AG04450 (cell line): Measurements from ENCODE around the gene ATRIP. TPM values are rescaled to one million over a fixed set of nuclear protein-coding genes. Genes with fewer than 3 reads are reported as not detected.

Experiments
- CTCF ChIA-PET: fragments of 300-600, 350-600 bp; formaldehyde crosslinking; extraction: SDS; loops from one replicate; lab custom pipeline; 2022; ENCODE audit warnings: antibody characterized with exemption, inconsistent platforms; lab: Charles Lee
- POLR2A ChIA-PET: fragments of 350-600 bp; formaldehyde crosslinking; extraction: SDS; loops from one replicate; lab custom pipeline; 2021; ENCODE audit warnings: antibody characterized with exemption, inconsistent platforms; lab: Yijun Ruan, JAX
- DNase-seq: peaks from one replicate; pipeline ENCODE4 v3.0.0-alpha.2; 2011; ENCODE audit warnings: low read depth, low spot score
- H3K27ac ChIP-seq: one replicate; pipeline ENCODE4 v1.5.1; 2012; ENCODE audit warnings: low read depth, low read length, control low read depth
- H3K27me3 ChIP-seq: one replicate; pipeline ENCODE4 v1.6.0; 2012; ENCODE audit warnings: low read length; ENCODE audit not compliant: control insufficient read depth, insufficient read depth
- H3K4me3 ChIP-seq: 2 replicates; pipeline ENCODE4 v1.5.1; 2011; ENCODE audit warnings: mild to moderate bottlenecking, low read depth, low read length, control low read depth
- H3K9me3 ChIP-seq: 2 replicates; pipeline ENCODE4 v1.5.1; 2012; ENCODE audit warnings: low read length; ENCODE audit not compliant: control insufficient read depth, insufficient read depth
- polyA plus RNA-seq: library from polyadenylated mRNA; depleted of rRNA; stranded (reverse); fragments of >200 nt; gene quantifications from 2 replicates; pipeline ENCODE4 v1.2.3, GENCODE V29; 2011
- TF ChIP-seq, protein P1 (sequence below): IDR thresholded peaks from 2 replicates; pipeline ENCODE4 v1.5.1; 2011; ENCODE audit warnings: low read depth, low read length, control low read depth, inconsistent platforms

ATRIP gene
- polyA plus RNA-seq, 1 experiment, result 5.8 TPM

DNA sequence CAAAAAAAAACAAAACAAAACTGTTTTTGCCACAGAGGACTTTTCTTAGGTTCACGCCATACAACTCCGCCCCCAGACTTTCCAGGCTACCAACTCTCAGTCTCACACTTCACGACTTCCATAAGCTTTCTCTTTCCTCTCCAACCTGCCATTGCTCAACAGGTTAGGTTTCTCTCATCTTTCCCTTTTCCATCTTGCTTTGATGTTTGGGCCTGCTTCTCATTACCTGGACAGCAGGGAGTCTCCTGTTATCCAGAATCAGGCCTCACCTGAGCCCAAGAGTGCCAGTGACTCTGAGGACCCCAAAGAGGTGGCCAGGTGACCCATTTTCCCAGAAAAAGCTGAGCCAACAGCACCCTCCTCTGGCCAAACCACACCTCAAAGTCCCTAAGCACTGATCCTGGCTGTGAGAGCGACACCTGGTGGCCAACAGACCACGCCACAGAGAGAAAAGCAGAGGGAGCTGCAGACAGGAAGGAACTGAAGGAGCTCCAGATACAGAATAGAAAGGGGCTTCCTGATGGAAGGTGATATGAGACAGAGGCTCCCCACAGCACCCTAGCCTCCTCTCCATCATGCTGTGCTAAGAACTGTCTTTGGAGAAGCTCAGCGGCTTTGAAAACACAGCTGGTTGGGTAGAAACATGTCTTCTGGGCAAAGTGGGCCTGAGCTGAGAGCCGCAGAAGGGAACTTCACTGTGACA is 10.6 kb upstream of the ATRIP start:
- H3K27ac ChIP-seq, result no peak overlapping the region
- POLR2A ChIA-PET, result interaction anchor here (0.5 to 1.3 kb wide), 8 partner anchors 11 to 282 kb away, joined by 3 to 13 read pairs (median 4); partner anchors contain the start of gene ATRIP
- H3K27me3 ChIP-seq, result no peaks in the 10 kb centered on the region
- TF ChIP-seq, protein P1, sequence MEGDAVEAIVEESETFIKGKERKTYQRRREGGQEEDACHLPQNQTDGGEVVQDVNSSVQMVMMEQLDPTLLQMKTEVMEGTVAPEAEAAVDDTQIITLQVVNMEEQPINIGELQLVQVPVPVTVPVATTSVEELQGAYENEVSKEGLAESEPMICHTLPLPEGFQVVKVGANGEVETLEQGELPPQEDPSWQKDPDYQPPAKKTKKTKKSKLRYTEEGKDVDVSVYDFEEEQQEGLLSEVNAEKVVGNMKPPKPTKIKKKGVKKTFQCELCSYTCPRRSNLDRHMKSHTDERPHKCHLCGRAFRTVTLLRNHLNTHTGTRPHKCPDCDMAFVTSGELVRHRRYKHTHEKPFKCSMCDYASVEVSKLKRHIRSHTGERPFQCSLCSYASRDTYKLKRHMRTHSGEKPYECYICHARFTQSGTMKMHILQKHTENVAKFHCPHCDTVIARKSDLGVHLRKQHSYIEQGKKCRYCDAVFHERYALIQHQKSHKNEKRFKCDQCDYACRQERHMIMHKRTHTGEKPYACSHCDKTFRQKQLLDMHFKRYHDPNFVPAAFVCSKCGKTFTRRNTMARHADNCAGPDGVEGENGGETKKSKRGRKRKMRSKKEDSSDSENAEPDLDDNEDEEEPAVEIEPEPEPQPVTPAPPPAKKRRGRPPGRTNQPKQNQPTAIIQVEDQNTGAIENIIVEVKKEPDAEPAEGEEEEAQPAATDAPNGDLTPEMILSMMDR, result peak; percentile 100
- DNase-seq, result peak; percentile 59
- CTCF ChIA-PET, result interaction anchor here (0.5 to 12.1 kb wide), 95 partner anchors 11 to 1346 kb away, joined by 3 to 404 read pairs (median 5); partner anchors contain the start of genes ATRIP, CDC25A, CELSR3 and IP6K2
- no peaks in the 10 kb centered on the region; the same call in 1 of the 2 replicates for H3K9me3 ChIP-seq
- no peak overlapping the region for H3K4me3 ChIP-seq

DNA sequence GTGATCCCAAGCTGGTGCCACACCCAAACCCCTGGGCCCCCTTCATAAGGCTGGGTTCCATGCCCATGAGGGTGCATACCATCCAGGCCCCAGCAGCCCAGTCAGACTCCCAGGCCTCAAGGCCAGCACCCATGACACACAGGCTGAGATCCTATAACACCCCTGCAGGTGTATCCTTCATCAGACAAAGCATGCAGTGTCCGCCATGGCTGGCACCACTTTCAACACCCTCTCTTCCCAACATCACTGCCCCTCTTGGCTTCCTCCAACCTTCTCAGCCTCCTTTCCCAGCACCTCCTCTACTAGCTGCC is 10.1 kb upstream of the ATRIP start:
- H3K9me3 ChIP-seq, result no peaks in the 10 kb centered on the region; the same call in 1 of the 2 replicates
- H3K27ac ChIP-seq, result no peak overlapping the region
- POLR2A ChIA-PET, result interaction anchor here (0.5 to 1.3 kb wide), 7 partner anchors 36 to 281 kb away, joined by 3 to 13 read pairs (median 4); no protein-coding TSS in a partner anchor
- TF ChIP-seq, protein P1, result no peak
- CTCF ChIA-PET, result interaction anchor here (0.5 to 12.1 kb wide), 88 partner anchors 10 to 1345 kb away, joined by 3 to 404 read pairs (median 5); partner anchors contain the start of genes ATRIP, CDC25A, CELSR3 and IP6K2
- H3K4me3 ChIP-seq, result no peak overlapping the region
- DNase-seq, result no peak
- H3K27me3 ChIP-seq, result no peaks in the 10 kb centered on the region

DNA sequence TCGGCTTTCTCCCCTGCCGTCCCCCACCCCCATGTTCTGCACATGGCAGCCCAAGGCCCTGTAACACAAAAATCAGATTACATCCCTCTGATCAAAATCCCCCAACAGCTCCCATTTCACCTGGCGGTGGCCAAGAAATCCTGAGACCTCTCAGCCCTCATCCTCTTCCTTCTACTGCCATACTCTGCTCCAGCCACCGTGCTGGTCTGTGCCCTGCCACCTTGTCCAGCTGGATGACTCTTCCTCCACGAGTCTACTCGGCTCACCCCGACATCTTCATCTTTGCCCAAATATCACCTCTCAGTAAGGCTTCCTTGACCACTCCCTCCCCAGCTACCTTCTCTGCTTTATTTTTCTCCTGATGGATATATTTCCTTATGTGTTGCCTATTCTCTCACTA is 9.7 kb upstream of the ATRIP start:
- DNase-seq, result no peak
- TF ChIP-seq, protein P1, result no peak

DNA sequence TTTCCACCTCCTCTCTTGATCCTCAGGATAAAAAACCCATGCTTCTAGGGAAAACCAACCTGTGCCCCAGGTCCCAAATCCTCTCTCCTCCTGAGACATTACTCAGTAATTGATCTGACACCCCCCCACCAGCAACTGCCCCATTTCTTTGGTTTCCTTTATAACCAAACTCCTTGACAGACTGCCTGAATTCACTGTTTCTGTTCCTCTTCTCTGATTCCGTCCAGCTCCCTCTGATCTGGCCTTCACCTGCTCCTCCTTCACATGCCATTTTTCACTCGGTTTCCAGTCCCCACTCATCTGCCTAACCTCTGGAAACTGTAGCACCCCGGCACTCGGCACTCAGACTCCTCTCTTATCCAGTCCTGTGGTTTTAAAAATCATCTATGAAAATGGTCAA is 8.7 kb upstream of the ATRIP start:
- Histone ChIP-seq H3K9me3 (no peaks in the 10 kb centered on the region; the same call in 1 of the 2 replicates), H3K27ac (no peak overlapping the region), H3K27me3 (no peaks in the 10 kb centered on the region), H3K4me3 (no peak overlapping the region)
- TF ChIP-seq, protein P1, result no peak
- no peak for DNase-seq
- ChIA-PET CTCF (interaction anchor here (0.5 to 12.1 kb wide), 5 partner anchors 10 to 245 kb away, joined by 3 to 404 read pairs (median 169); no protein-coding TSS in a partner anchor), POLR2A (no interaction called here)

More for the DNA sequence above, 9.7 kb upstream of the ATRIP start:
- H3K27ac ChIP-seq, result no peak overlapping the region
- ChIA-PET POLR2A (interaction anchor here (0.7 to 1.3 kb wide), 5 partner anchors 36 to 242 kb away, joined by 3 to 13 read pairs (median 4); no protein-coding TSS in a partner anchor), CTCF (interaction anchor here (0.7 to 12.1 kb wide), 47 partner anchors 10 to 261 kb away, joined by 3 to 404 read pairs (median 9); partner anchors contain the start of genes ATRIP, CDC25A, NME6 and SLC26A6)
- no peak overlapping the region for H3K4me3 ChIP-seq
- no peaks in the 10 kb centered on the region; the same call in 1 of the 2 replicates for H3K9me3 ChIP-seq
- no peaks in the 10 kb centered on the region for H3K27me3 ChIP-seq
